Lower leg skin (tissue), 4 donors: ENCODE measurements around the gene MYMX. TPM values are rescaled to one million over a fixed set of nuclear protein-coding genes. Genes with fewer than 3 reads are reported as not detected.

ENCODE experiments used
- DNase-seq, 2 donors: peaks; one replicate each; pipeline ENCODE4 v3.0.0-alpha.2; 2019; ENCODE audit warnings: low spot score in 2 of 2
- H3K4me3 ChIP-seq: fragments of 200-600 bp; sonication (generic); 2 replicates; pipeline ENCODE4 v1.5.1; 2017; ENCODE audit warnings: mild to moderate bottlenecking, low read depth; ENCODE audit not compliant: poor library complexity, severe bottlenecking
- POLR2A ChIP-seq, 2 donors: fragments of 450-650 bp; IDR thresholded peaks; one replicate each; pipeline ENCODE4 v1.6.1; 2016 to 2017; ENCODE audit warnings: antibody characterized with exemption in 2 of 2, mild to moderate bottlenecking in 1 of 2, moderate library complexity in 1 of 2
- WGBS, 2 donors: methylation state at CpG; one replicate each; pipeline ENCODE4 v1.1.5; 2018; 5-methylcytosine and 5-hydroxymethylcytosine counted together
- intact Hi-C: fragments of 100-400 bp; cut with DNase I; formaldehyde crosslinking; loops from one replicate; pipeline ENCODE4 v1.15.0; 2023; ENCODE audit warnings: low total_unique reads
- total RNA-seq, 4 donors: library from RNA; depleted of rRNA; stranded (reverse); fragments of >200 nt; gene quantifications; one replicate each; pipeline ENCODE4 v1.1.0, GENCODE V29; 2016
- TF ChIP-seq, protein P1 (sequence below), 3 donors: fragments of 450-650 bp; IDR thresholded peaks; one replicate each; pipeline ENCODE4 v1.5.1; 2016; ENCODE audit warnings: antibody characterized with exemption in 3 of 3, mild to moderate bottlenecking in 3 of 3, moderate library complexity in 2 of 3

MYMX gene
- total RNA-seq, 4 donors from 2014 or later = 0.69 TPM; not detected in 3

DNA sequence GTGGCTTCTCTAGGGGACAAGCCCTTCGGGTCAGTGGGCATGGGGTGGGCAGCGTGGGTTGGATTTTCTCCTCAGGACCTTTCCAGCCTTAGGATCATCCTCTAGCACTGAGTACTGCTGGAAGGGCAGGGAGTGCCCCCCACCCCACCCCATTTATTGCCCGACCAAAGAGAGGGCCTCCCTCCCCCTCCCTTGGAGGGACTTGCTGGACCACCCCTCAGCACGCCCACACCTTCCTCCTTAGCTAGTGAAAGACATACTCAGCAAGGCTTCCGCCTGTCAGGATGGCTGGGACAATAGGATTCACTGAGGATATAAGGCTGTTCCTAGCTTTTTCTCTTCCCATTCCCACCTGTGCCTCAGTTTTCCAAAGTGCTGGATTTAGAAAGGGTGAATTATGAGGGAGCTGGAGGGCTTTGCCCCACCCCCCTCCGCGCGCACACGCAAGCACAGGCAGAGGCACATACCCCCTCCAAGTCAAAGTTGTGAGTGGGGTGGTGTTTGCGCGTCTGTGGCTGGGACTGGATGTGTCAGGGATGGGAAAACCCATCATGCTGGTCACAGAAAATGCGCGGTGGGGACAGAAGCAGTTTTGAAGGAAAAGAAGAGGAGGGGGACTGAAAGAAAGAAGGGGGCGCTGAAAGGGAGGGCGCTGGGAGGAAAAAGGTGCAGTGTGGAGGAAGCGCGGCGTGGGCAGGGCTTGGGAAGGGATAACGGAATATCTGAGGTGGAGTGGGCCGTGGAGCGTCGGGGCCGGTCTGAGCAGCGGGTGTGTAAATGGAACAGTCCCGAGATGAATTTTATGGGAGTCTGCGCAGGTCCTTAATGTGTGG lies 6.0 kb downstream of the MYMX start:
- intact Hi-C loops = no loop called here
- no peak overlapping the region for H3K4me3 ChIP-seq
- no peak for TF ChIP-seq POLR2A (IDR thresholded peaks at IDR 0.05)
- TF ChIP-seq, protein P1, sequence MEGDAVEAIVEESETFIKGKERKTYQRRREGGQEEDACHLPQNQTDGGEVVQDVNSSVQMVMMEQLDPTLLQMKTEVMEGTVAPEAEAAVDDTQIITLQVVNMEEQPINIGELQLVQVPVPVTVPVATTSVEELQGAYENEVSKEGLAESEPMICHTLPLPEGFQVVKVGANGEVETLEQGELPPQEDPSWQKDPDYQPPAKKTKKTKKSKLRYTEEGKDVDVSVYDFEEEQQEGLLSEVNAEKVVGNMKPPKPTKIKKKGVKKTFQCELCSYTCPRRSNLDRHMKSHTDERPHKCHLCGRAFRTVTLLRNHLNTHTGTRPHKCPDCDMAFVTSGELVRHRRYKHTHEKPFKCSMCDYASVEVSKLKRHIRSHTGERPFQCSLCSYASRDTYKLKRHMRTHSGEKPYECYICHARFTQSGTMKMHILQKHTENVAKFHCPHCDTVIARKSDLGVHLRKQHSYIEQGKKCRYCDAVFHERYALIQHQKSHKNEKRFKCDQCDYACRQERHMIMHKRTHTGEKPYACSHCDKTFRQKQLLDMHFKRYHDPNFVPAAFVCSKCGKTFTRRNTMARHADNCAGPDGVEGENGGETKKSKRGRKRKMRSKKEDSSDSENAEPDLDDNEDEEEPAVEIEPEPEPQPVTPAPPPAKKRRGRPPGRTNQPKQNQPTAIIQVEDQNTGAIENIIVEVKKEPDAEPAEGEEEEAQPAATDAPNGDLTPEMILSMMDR (IDR thresholded peaks at IDR 0.05) = no peak
- no peak for DNase-seq
- 20% methylated on average over 26 of the region's 26 CpGs for WGBS, 2 donors

DNA sequence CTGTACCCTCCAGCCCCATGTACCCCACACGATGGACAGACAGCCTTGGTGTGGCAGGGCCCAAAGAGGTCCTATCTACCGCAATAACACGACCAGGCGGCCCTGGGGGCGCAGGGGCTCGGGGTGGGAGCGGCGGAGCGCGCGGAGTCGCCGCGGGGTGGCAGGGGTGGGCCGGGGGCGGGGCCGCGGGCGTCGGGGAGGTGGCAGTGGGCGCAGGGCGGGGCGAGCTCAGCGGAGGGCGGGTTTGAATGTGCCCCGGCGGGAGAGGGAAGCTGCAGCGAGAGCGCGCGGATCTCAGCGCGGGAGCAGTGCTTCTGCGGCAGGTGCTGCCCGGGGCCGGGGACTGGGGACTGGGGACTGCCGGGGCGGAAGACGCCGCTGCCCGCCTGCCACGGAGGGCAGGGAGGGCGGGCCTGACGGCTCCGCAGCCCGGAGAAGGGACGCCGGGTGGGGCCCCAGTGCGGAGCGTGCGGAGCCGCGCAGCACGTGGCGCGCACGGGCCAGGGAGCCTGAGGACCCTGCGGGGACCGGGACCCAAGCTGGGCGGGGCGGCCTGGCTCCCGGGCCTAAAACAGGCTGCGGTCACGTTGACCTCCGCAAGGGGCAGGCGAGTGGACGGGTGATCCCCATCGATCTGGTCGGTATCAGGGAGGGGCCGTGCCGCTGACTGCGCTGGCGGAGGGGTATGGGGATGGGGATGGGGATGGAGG lies 6.7 kb downstream of the MYMX start, which contains the start of gene SLC29A1:
Gene SLC29A1, plus strand, starts transcription at position 277 of the 710 bp plus-strand sequence. CDS start 3,719 bp downstream, outside the sequence.
- DNase-seq = peak; percentile 73 to 97
- TF ChIP-seq, protein P1 (IDR thresholded peaks at IDR 0.05) = no peak
- no peak for TF ChIP-seq POLR2A (IDR thresholded peaks at IDR 0.05)
- WGBS, 2 donors = 0% methylated on average over 24 to 40 of the region's 73 CpGs
- peak within 1 kb of the TSS; percentile 18 for H3K4me3 ChIP-seq
- intact Hi-C loops = no loop called here

DNA sequence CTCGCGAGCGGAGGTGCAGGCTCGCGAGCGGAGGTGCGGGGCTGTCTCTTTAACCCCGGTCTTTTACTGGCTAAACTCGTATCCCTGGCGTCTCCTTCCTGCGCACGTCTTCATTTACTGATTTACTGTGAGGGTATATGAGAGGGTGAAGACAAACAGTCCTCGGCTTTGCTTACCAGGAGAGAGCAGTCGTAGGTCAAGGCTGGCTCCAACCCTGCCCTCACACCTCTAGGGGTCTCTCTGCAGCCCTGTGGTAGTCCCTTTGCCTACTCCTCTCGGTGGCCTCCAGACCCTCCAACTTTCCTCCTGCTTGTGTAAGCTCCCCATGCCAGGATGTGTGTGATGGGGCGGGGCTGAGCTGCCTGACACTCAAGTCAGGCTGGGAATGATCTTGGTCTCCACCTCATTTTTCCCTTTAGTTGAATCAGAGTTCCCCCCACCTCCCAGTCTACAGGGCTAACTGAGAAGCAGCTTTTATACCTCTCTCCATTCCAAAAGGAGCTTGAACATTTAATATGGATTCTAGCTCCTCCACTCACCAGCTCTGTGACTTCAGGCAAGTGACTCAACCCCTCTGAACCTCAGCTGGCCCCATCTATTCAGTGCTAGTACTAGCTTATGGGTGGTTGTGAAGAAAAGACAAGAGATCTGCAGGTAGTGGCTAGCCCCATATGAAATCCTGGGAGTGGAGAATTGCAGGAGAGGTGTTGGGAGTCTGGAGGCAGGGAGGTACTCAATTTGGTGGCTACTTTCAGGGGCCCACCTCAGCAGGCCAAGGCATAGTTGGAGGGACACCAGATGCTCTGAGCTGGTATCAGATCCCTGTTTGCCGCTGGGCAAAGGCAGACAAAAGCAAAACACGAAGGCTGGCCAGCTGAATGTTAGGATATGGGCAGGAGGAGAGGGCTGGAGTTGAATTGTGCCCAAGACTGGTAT lies 7.6 kb downstream of the MYMX start:
- no peak for DNase-seq
- peak overlapping the region; percentile 18 for H3K4me3 ChIP-seq
- WGBS, 2 donors = 9 to 13% methylated on average over 12 to 15 of the region's 18 CpGs
- TF ChIP-seq, protein P1 (IDR thresholded peaks at IDR 0.05) = no peak
- no peak for TF ChIP-seq POLR2A (IDR thresholded peaks at IDR 0.05)
- intact Hi-C loops = no loop called here

DNA sequence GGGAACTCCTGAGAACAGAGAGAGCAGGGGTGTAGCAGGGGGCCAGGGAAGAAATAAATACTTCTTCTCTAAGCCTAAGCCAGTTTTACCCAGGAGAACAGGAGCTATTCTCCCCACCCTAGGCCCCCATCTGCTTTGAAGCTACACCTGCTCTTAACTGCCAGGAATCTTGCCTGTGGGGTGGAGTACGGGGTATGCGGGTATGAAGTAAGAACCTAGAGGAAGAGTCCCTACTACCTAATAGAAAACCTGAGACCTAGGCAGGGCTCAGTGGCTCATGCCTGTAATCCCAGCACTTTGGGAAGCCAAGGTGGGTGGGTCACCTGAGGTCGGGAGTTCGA lies 8.2 kb downstream of the MYMX start:
- WGBS, 2 donors = 71 to 73% methylated on average over 4 of the region's 4 CpGs
- intact Hi-C loops = no loop called here
- DNase-seq = no peak
- H3K4me3 ChIP-seq = no peak overlapping the region
- TF ChIP-seq POLR2A (IDR thresholded peaks at IDR 0.05) = no peak

DNA sequence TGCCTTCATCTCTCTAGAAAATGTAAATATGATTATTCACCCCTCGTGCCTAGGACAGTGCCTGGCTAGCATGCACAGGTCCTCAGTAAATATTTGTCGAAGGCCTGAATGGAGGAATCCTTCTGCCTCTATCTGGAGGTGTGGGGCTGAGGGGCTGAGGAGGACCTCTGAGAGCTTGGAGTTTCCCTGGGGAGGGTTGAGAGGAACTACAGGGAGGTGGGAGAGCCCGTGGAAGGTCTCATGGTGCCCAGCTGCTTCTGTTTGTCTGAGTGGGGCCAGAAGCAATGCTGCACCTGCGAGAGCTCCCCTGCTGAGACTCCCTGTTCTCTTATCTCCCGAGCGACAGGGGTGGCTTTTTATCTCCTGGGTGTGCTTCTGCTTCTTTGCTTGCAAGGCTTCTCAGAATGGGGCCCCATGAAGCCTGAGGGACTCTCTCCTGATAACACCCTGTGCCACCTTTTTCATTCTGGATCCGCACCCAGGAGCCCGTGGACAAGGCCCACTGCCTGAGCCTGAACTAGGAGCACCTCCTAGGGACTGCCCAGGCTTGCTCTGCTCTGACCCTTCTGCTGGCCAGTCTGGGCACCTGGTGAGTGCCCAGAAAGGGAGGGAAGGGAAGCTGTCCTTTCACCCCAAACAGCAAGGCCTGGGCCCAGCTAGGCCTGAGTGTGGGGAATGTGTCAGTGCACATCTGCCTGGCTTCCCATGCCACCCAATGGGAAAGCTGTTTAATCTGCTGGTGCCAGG lies 9.0 kb downstream of the MYMX start:
- DNase-seq = no peak
- no peak overlapping the region for H3K4me3 ChIP-seq
- intact Hi-C loops = no loop called here
- WGBS, 2 donors = 76 to 78% methylated on average over 8 of the region's 8 CpGs
- no peak for TF ChIP-seq POLR2A (IDR thresholded peaks at IDR 0.05)
- TF ChIP-seq, protein P1 (IDR thresholded peaks at IDR 0.05) = no peak
